H1 (cell line): ENCODE data around the gene LAMA4. TPM values are rescaled to one million over a fixed set of nuclear protein-coding genes. Genes with fewer than 3 reads are reported as not detected.

ENCODE experiments used
- ASH2L ChIP-seq: fragments of 200-600, 300-600 bp; sonication (generic); IDR thresholded peaks from one replicate; pipeline ENCODE4 v1.7.1; 2017; ENCODE audit warnings: low read length
- BRCA1 ChIP-seq: IDR thresholded peaks from 2 replicates; pipeline ENCODE4 v1.6.1; 2012; ENCODE audit warnings: low read depth, low read length, improper control_type of control experiment
- CHD1 ChIP-seq: IDR thresholded peaks from 2 replicates; pipeline ENCODE4 v1.6.1; 2012; ENCODE audit warnings: low read depth, low read length, improper control_type of control experiment
- CTBP2 ChIP-seq: IDR thresholded peaks from 2 replicates; pipeline ENCODE4 v1.7.0; 2011; ENCODE audit warnings: borderline replicate concordance, mild to moderate bottlenecking, moderate library complexity, mixed read lengths, low read length; ENCODE audit not compliant: insufficient read depth, insufficient read length
- CTCF ChIP-seq, 3 experiments: IDR thresholded peaks; 1 replicate in 2 of 3; 2 replicates in 1 of 3; pipeline versions ENCODE4 v1.5.1 to v1.6.1; 2011; ENCODE audit warnings: low read length in 3 of 3, mild to moderate bottlenecking in 3 of 3, inconsistent platforms in 2 of 3, low read depth in 1 of 3, moderate library complexity in 1 of 3; ENCODE audit not compliant: insufficient read depth in 1 of 3; ENCODE audit errors: control extremely low read depth in 1 of 3
- GABPA ChIP-seq: IDR thresholded peaks from 2 replicates; pipeline ENCODE4 v1.6.1; 2011; ENCODE audit warnings: mild to moderate bottlenecking, low read length, moderate library complexity, borderline replicate concordance; ENCODE audit not compliant: insufficient read depth
- HDAC2 ChIP-seq, 2 experiments: fragments of 300-600 bp in 1 of 2; sonication (generic) in 1 of 2; IDR thresholded peaks; 2 replicates each; pipeline ENCODE4 v1.6.1; 2011 to 2012; ENCODE audit warnings: low read depth in 2 of 2, low read length in 2 of 2, mild to moderate bottlenecking in 2 of 2, moderate library complexity in 2 of 2, borderline replicate concordance in 1 of 2, inconsistent platforms in 1 of 2
- JUN ChIP-seq: IDR thresholded peaks from 2 replicates; pipeline ENCODE4 v1.6.1; 2011; ENCODE audit warnings: low read depth, mild to moderate bottlenecking, improper control_type of control experiment, low read length
- JUND ChIP-seq: IDR thresholded peaks from 2 replicates; pipeline ENCODE4 v1.6.1; 2011; ENCODE audit warnings: mild to moderate bottlenecking, improper control_type of control experiment, low read length
- KDM4A ChIP-seq: IDR thresholded peaks from one replicate; pipeline ENCODE4 v1.7.1; 2012; ENCODE audit warnings: low read depth, mild to moderate bottlenecking, moderate library complexity, low read length, inconsistent platforms; ENCODE audit not compliant: severe bottlenecking
- POLR2AphosphoS5 ChIP-seq: IDR thresholded peaks from 2 replicates; pipeline ENCODE4 v1.6.1; 2011; ENCODE audit warnings: low read depth, low read length
- POU5F1 ChIP-seq: IDR thresholded peaks from 2 replicates; pipeline ENCODE4 v1.6.1; 2011; ENCODE audit warnings: low read depth, mild to moderate bottlenecking, low read length, moderate library complexity
- RFX5 ChIP-seq: IDR thresholded peaks from 2 replicates; pipeline ENCODE4 v1.6.1; 2011; ENCODE audit warnings: low read depth, low read length, improper control_type of control experiment, borderline replicate concordance
- RNF2 ChIP-seq: fragments of 200-900, 300-1000 bp; sonication (generic); IDR thresholded peaks from 2 replicates; pipeline ENCODE4 v1.7.1; 2016; ENCODE audit warnings: borderline replicate concordance, low read depth, mild to moderate bottlenecking, antibody characterized with exemption, low read length; ENCODE audit not compliant: poor library complexity, severe bottlenecking; ENCODE audit errors: missing control alignments
- SP1 ChIP-seq: IDR thresholded peaks from 2 replicates; pipeline ENCODE4 v1.6.1; 2011; ENCODE audit warnings: low read depth, low read length
- TBP ChIP-seq: IDR thresholded peaks from 2 replicates; pipeline ENCODE4 v1.6.1; 2011; ENCODE audit warnings: low read depth, low read length, improper control_type of control experiment
- TEAD4 ChIP-seq: IDR thresholded peaks from 2 replicates; pipeline ENCODE4 v1.6.1; 2012; ENCODE audit warnings: low read depth, low read length, inconsistent platforms, mixed read lengths
- YY1 ChIP-seq: IDR thresholded peaks from 2 replicates; pipeline ENCODE4 v1.6.1; 2011; ENCODE audit warnings: low read depth, mild to moderate bottlenecking, low read length
- polyA plus RNA-seq, 7 experiments: library from polyadenylated mRNA; depleted of rRNA in 3 of 7; stranded (reverse) in 5 of 7; unstranded in 2 of 7; fragments of >200 nt in 5 of 7; fragments of 200-250 nt in 2 of 7; gene quantifications; 1 replicate in 5 of 7; 2 replicates in 1 of 7; 4 replicates in 1 of 7; pipeline versions ENCODE4 v1.2.1 to v1.2.3, GENCODE V29; 2011 to 2013; ENCODE audit warnings: missing spikeins in 2 of 7, mixed read lengths in 2 of 7
- total RNA-seq: library from RNA; stranded (reverse); fragmentation: NEBNext Ultra II Directional; extraction: Animal tissue kit (Norgen Biotek cat#: 25700); gene quantifications from 2 replicates; pipeline ENCODE4 v1.2.1, GENCODE V29; 2021

Gene LAMA4
- total and polyA plus RNA-seq, 2 of the 8 experiments (the other 6 are each of a cell fraction or from before 2014, with no cell fraction given) = 0.95 to 1.5 TPM

- no peak for TF ChIP-seq HDAC2 (IDR thresholded peaks at IDR 0.05; ENCODE audit: borderline replicate concordance in 1 of 2, low read depth in 2 of 2, low read length in 2 of 2)
- TF ChIP-seq POU5F1 = no peak
- no peak for TF ChIP-seq JUND
- no peak for TF ChIP-seq CTBP2
- no peak for TF ChIP-seq BRCA1
- no peak for TF ChIP-seq TEAD4
- no peak for TF ChIP-seq RNF2
- TF ChIP-seq CTCF (IDR thresholded peaks at IDR 0.05; ENCODE audit: control extremely low read depth in 1 of 3, insufficient read depth in 1 of 3, low read depth in 1 of 3, low read length in 3 of 3) = peak; percentile 91 to 96 (median 93)
- no peak for TF ChIP-seq JUN
- no peak for TF ChIP-seq CHD1
- no peak for TF ChIP-seq KDM4A
- peak; percentile 73; the same call in 1 of the 2 replicates for TF ChIP-seq YY1
- TF ChIP-seq GABPA = no peak
- TF ChIP-seq ASH2L = no peak
- no peak for TF ChIP-seq POLR2AphosphoS5
- no peak for TF ChIP-seq TBP
- TF ChIP-seq SP1 = no peak
- no peak for TF ChIP-seq RFX5
Measured at GRCh38 chr6:112163295-112164257, 90.8 kb downstream of the LAMA4 start (continued).
